ENCODE results near the gene TMEM9B.

DNA sequence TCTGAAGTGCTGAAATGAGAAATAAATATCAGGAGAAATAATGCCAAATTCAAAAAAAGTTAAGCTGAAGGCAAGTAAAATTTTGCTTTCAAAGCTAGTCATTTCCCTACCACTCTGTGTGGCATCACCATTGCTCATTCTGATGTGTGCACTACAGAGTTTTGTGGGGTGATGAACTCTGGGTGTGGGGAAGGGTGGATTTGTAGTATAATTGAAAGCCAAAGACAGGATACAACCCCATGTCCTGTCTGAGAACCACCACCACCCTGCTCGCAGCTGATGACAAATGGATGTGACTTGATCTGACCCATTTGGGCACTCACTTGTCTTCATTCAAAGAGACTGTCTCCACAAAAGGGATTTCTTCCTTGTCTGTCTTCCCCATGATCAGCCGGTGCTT lies 19.3 kb upstream of the TMEM9B start:
- TF ChIP-seq, protein P1, sequence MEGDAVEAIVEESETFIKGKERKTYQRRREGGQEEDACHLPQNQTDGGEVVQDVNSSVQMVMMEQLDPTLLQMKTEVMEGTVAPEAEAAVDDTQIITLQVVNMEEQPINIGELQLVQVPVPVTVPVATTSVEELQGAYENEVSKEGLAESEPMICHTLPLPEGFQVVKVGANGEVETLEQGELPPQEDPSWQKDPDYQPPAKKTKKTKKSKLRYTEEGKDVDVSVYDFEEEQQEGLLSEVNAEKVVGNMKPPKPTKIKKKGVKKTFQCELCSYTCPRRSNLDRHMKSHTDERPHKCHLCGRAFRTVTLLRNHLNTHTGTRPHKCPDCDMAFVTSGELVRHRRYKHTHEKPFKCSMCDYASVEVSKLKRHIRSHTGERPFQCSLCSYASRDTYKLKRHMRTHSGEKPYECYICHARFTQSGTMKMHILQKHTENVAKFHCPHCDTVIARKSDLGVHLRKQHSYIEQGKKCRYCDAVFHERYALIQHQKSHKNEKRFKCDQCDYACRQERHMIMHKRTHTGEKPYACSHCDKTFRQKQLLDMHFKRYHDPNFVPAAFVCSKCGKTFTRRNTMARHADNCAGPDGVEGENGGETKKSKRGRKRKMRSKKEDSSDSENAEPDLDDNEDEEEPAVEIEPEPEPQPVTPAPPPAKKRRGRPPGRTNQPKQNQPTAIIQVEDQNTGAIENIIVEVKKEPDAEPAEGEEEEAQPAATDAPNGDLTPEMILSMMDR (IDR thresholded peaks at IDR 0.05; ENCODE audit: low read depth, low read length): no peak
- no peak for TF ChIP-seq POLR2A (IDR thresholded peaks at IDR 0.05; ENCODE audit: extremely low read depth, insufficient read length)
- no peak for TF ChIP-seq MYC (IDR thresholded peaks at IDR 0.05; ENCODE audit: low read depth, low read length)
